GM20431 (cell line): Measurements from ENCODE around the gene MSI2.

Experiments used
- in situ Hi-C: fragments of 300-500 bp; cut with MseI, MboI; formaldehyde crosslinking; loops from one replicate; pipeline ENCODE4 v1.15.0; 2020; ENCODE audit warnings: low sequenced_read_pairs; ENCODE audit not compliant: unreplicated experiment

Gene MSI2

DNA sequence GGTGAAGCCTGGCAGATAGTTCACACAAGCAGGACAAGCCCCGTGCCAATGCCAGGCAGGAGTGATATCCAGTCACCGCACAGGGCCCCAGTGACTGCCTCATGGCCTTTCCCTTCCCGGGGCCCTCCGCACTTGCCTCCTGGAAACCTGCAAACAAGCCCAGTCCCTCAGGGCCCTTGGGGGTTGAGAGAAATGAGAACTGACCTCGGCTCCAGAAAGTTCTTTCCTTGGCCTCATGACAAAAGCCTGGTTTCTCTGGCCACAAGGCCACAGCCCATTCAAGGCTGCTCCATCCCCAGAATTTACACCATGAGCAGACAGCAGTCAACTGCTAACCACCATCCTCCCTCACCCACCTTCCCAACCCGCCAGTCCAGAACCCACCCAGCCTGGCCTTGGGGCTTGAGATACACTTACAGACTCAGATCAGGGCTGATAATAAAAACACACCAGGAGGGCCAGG, 411.2 kb downstream of the MSI2 start:
- in situ Hi-C loops: no loop called here

DNA sequence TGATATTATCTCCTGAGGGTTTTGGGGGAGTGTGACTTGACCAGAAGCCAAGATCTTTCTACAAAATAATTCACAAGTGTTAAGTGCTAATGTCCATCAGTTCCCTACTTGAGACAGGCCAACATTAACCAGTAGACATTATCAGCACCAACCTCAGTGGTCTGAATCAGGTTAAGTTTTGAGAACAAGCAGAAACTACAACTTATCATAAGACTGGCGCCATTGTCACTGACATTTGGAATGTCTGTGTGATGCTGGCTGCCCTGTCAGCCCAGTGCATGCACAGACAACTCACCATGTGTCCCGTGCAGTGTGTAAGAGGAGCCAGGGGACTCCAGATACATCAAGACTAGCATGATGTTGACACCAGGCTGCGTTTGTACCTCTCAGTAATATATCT, 412.0 kb downstream of the MSI2 start:
- in situ Hi-C loops: no loop called here

DNA sequence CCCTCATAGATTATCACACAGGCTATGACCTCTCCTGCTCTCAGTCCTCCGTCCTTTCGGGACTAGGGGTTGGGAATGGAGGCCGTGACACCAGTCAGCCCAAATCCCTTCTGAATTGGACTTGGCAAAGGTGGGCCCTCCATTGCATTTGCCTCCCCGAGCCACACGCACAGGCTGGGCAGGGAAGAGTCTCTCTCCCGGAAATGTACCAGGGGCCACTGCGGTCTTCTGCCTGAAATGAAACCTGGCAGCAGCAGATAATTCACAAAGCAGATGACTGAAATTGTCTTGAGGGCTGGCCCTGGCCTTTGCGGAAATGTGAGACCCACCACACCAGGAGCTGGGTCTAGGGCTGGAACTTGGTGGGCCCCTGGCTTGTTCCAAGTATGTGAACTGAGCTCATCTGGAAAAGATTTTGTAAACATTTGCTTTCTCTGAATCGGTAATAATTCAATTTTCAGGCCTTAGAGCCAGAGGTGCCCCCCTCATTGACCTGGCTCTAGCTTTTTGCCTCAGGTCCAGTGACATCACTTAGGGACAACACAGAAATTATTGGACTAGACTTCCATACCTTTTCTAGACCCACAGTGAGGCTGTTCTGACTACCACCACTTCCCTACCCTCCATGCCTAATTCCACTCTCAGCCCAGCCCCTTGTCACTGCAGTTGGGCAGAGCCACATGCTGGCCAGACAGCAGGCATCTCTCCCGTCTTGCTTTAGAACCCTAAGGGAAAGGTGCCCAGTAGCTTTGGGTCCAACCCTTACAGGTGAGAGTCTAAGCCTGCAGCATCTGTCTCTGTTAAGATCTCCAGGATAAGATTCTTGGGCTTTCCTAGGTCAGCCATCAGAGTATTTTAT, 413.6 kb downstream of the MSI2 start:
- in situ Hi-C loops: no loop called here

DNA sequence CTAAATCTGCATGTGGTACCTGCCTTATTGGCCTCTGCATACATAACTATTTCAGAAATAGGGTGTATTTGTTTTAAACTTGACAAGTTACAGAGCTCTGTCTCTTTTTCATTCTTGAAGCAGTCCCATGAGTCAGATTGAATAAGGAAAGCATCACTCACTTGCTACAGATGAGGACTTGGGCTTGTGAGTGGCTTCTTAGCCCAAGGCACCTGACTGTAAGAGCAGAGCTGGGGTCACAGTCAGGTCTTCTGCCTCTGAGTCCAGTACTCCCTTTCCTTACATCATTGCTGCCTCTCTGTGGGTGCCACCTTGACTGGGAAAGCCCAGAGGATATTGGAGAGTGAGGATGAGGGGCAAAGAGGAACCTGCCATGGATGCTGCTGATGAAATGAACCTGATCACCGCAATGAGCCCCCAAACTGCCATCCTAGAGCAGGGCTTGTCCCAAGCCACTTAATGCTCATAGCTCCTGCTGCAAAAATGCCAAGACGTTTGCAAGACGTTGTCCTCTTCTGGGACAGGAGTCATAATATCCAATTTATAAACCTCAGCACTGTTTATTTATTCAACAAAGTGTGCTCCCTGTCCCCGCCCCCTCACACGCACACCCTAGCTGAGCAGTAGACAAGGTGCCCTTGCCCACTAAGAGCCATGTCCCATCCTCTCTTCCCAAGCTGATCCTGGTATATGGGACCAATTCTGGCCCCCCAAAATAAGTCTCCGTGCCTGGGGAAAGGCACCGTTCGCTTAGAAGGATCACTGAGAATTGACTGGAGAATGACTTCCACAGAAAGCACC, 414.6 kb downstream of the MSI2 start:
- in situ Hi-C loops: no loop called here

DNA sequence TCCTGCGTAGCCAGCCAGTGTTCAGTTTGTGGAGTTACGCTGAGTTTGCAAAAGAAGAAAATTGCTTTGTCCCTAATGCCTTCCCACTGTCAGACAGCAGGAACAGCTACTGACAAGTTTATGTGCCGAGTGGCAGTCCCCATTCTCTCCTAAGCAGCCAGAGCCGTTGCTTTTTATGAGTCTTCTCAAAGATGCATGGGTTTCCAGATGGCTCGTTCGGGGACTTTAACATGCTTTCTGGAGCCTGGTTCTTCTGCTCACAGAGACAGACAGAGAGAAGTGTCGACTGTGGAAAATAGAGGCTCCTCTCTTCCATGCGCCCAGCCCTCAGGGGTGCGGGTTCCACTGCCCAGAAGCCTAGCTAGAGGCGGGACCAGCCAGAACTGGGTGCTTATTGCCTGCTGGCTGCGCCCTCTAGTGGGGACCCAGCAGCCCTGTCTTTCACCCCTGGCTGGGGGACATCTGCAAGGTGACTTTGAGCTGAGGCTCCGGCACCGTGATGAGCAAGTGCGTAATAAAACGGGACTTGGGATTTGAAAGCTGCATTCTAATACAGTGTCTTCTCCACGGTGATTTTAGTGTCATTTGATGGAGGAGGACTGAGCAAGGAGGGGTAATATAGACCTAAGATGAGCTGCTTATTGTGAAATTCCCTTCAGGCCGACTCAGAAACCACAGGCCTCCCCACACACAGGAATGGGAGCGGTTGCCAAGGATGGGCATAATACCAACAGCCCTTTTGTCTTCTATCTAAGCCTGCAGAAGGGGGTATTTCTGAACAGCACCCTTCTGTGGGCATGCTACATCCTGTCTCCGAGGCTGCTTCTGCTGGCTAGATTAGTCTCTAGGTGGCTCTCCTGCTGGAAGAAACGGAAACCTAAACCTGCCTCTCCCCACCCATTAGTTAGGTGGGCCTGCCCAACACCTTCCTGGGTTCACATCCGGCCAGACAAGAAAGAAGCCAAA, 415.6 kb downstream of the MSI2 start:
- in situ Hi-C loops: no loop called here

DNA sequence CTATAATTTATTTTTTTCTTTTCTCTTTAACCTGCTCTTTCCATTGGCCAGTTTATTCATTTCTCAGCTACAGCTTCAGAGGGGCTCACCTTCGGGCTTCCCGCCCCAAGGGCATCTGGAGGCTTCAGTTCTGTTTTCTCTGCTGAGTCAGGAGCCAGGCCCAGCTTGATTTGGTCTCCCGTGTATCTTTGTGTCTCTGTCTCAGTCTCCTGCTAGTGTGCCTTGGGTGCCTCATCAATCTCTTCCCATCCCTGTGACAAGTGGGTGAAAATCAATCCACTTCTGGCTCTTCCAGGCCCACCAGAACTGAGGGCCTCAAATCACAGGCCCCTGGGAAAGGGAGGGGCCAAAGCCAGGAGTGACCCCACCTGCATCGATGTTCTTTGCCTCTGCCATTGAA, 416.6 kb downstream of the MSI2 start:
- in situ Hi-C loops: no loop called here

DNA sequence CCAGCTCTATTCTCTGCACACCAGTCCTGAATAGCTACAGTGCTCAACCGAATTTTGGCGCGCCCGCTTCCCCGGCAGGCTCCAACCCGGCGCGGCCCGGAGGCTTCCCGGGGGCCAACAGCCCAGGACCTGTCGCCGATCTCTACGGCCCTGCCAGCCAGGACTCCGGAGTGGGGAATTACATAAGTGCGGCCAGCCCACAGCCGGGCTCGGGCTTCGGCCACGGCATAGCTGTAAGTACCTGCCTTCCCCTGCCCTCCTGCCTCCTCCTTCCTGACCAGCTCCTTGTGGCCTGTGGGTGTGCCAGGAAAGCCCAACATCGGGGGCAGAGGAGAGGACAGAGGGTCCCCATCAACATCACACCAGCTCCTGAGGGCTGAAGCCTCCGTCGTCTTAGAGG, 418.6 kb downstream of the MSI2 start:
- in situ Hi-C loops: no loop called here

DNA sequence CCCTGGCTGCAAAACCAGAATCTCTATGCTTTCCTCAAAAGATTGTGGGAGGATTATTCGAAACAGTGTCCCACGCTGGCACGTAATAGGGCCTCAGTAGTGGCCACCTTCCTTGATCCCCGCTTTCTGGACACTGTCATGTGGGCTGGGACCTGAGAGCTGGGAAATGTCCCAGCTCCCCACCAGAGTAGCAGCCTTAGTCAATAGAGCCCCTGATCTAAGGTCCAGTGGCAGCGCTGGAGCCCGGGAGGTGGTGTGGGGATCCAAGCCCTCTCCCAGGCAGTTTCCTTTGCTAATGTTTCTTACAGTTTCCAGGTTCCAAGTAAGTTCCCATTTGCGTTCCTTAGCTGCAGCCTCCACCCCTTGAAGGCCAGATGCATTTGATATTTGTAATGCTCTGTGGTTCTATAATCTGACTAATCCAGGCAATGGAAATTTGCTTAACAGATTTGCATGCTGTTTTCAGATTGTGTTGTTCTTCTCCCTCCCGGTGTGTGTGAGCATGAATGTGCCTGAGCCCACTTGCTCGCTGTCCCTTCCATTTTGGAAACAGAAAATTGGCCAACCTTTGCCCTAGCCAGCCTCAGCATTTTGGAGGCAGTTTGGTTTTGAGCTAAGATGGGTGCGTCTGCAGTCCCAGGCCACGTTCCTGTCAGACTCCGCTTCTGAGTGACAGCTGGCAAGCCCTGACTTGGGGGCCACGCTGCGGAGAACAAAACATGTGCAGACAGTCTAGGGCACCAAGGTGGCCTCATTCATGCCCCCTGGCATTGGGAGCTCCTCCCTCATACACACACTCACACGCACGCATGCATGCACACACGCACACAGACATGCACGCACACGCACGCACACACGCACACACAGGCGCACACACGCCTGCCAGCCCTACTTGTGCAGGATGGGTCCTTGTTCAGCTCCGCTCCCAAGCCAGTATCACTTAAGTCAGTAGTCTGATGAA, 419.4 kb downstream of the MSI2 start:
- in situ Hi-C loops: no loop called here

DNA sequence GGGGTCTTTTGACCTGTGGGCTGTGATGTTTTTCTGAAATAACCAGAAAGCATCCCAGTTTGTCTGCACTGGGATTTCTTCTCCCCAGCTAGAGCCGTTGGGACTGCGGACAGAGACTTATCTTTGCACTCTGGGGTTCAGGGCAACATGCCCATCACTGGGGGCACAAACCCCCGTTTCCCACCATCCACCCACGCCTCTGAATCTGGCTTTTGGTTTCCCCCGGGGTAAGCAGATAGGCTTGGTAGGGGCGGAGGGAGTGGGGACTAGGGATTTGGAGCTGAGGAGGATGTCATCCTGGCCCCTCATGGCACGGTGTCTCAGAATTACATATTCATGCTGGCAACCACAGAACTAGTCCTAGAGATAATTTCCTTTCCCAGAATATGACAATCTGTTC, 420.2 kb downstream of the MSI2 start:
- in situ Hi-C loops: no loop called here

DNA sequence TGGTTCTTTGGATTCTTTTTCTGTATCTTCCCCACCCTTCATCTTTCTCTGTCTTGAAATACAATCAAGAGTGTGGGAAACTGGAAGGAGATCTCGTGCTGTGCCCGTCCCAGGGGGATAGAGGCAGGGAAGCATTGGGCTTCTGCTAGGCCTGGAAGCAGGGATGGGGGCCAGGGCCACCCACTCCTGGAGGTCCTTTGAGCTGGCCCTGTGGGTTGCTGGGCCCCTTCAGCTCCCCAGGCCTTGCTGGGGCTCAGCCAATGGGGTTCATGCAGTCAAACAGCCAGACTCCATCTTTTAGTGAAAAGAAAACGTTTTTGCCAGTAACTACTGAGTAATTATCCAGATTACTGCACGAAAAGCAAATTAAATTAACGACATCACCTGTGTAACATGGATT, 421.0 kb downstream of the MSI2 start:
- in situ Hi-C loops: no loop called here

DNA sequence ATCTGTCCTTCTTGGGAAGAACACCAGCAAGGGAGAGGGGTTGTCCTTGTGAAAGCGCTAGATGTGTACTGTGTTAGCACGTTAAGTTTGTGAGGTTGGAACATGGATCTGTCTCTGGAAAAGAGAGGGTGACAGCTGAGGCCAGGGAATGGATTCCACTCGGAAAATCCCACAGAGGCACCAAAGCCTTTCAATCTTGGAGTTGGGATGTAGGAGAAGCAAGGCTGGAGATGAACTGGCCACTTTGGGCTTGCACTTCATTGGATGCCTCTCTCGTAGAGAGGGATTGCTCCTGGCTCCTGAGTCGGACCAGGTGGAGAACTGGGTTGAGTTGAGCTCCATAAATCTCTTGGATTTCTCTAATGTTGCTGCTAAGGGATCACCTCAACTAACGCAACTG, 421.5 kb downstream of the MSI2 start:
- in situ Hi-C loops: no loop called here

DNA sequence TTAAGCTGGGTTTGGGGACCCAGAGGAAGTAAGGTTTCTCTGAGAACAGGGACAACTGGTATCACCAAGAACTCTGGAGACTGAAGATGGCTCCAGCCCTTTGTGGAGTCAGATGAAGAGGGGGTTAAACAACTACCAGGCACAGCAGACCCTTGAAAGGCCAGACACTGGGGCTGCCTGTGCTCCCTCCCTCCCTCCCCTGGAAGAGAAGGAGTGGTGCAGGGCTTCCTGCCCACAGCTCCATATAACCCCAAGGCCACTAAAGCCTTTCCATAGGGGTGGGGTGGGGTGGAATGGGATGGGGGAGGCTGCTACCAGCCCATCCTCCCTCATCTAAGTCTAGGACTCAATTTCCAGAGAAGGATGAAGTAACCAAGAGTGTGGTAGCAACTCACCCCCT, 422.1 kb downstream of the MSI2 start:
- in situ Hi-C loops: no loop called here

DNA sequence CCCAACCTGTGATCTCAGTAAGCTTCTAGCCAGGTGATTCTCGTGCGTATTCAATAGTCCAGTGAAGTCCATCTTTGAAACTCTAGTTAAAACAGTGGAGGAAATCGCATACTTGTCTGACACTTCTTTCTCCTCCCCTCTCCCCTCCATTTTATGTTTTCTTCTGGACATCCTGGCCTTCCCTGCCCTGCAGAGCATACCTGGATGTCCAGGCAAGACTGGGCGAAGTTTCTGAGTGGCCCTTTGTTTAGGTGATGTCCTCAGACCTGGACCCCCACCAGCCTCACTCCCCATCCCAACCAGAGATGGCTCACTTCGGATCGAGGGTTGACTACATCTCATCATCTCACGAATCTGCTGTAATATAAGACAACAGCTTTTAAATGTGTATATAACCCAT, 423.0 kb downstream of the MSI2 start:
- in situ Hi-C loops: no loop called here

DNA sequence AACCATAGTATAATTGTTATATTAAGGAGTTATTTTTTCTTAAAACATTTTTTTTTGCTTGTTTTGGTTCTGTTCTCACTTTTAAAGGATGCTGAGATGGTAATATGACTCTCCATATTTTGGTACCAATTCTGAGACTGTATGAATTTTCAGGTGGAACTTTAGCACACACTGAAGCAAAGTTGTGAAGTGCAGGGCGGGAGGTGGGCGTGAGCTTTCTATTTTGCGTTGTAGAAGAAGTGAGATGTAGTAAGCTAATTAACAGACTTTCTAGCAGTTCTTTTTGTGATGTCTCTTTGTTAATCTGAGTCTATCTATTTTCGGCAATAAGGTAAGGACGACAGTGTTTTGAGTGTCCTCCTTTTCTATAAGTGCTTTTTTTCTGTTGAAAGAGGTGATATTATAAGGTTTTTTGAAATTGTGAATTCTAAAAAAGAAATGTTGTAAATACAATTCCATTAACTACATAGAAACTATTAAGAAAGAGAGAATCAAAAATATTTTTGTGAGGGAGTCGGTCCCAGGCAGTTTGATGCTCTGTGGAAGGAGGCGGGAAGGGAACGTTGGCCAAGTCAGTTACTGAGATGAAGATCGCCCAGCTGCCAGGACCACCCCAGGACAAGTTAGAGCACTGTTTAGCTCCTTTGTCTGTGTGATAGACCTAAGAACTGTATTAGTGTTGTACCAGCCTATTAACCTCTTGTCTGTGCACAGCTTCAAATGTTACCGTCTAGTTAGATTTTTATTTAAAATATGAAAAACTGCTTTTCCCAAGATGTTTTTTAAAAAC, 423.8 kb downstream of the MSI2 start:
- in situ Hi-C loops: no loop called here

DNA sequence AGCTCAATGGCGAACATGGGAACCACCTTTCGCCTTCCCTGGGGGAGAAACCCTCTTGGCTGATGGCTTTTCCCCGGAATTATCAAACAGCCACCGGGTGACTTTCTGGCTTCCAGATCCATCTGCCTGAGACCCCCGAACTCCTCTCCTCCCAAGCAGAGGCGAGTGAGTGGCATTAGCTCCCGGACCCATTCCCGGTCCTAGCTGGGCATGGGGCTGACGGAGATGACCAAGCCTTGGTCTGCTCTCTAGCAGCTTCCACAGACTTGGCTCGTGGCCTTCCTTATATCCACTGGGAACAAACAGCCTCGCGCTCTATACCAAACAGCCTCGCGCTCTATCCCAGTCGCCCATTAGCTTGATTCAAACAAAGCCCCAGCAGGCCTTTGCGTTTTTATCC, 426.4 kb downstream of the MSI2 start:
- in situ Hi-C loops: no loop called here

DNA sequence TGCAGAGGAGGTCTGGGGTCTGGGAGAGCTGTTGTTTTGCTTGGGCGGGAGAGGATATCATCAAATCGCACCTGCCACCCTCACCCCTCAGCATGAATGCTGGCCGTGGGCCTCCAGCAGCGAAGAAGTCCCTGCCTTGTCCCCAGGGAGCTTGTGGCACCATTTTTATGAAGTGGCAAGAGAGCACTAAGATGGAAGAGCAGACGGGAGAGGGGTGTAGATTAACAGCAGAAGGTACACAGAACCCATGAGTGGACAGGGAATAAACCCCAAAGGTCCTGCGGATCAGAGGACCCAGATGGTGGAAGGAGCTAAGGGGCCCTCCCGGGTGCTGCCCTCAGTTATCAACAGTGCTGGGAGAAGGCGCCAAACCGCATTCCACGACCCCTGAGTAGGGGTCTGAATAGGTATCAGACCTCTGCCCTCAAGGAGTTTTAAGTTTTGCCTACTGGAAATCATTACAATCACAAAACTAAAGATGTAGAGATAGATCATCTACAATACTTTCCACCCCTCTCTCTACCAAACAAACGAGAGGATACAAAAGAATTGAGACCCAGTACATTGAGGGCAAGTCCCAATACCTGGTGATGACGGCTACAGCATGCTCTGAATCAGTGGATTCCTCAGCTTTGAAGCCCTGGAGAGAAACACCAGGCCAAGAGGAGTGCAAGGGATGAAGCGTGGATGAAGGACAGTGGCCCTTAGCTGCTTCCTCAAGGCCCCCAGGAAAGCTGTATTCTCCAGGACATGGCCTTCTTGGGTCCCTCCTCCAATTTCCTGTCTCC, 428.6 kb downstream of the MSI2 start:
- in situ Hi-C loops: no loop called here

DNA sequence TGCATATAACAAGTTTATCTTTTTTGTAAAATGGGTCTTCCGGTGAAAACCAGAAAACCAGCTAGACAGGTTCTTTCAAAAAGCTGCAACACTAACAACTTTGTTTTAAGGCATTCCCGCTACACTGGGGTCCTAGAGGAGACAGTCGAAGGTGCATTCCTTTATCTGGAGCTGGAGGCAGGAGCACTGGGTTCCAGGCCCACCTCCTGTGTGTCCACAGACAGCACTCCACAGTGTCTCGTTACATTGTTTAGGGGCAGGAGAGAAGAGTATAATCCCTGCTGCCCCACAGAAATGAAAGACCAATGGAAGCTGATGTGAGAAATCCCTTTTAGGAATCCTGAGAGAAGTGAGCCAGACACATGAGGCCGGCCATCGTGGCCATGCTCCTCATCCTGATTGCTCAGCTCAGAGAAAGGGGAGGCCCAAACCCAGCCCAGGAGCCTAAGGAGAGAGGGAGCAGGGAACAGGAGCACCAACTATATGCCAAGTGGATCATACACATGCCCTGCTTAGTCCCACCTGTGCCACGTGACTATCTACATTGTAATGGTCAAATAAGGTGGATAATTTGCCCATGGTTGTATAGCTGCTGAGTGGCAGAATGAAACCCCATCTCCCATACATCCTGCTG, 429.3 kb downstream of the MSI2 start:
- in situ Hi-C loops: no loop called here
